HG03139 (cell line): ENCODE results near the gene NTM.

Source experiments
- ATAC-seq: cut with Tn5 transposase; IDR thresholded peaks from one replicate; pipeline ENCODE4 v1.9.1; 2021; ENCODE audit not compliant: unreplicated experiment

NTM gene

GRCh38 chr11:132234878-132235277, 864.5 kb downstream of the NTM start:
- ATAC-seq: no peak

GRCh38 chr11:132237781-132238180, 867.4 kb downstream of the NTM start:
- no peak for ATAC-seq

GRCh38 chr11:132238331-132238866, 868.0 kb downstream of the NTM start:
- ATAC-seq: no peak

GRCh38 chr11:132240374-132240773, 870.0 kb downstream of the NTM start:
- no peak for ATAC-seq

- ATAC-seq: no peak
Observed at GRCh38 chr11:132242632-132243031, 872.2 kb downstream of the NTM start.

GRCh38 chr11:132244846-132245245, 874.4 kb downstream of the NTM start:
- no peak for ATAC-seq

GRCh38 chr11:132245403-132246385, 875.3 kb downstream of the NTM start:
- ATAC-seq: no peak

- ATAC-seq: no peak
Observed at GRCh38 chr11:132248580-132248979, 878.2 kb downstream of the NTM start.

GRCh38 chr11:132249256-132249655, 878.8 kb downstream of the NTM start:
- no peak for ATAC-seq

GRCh38 chr11:132251061-132251460, 880.6 kb downstream of the NTM start:
- ATAC-seq: no peak

GRCh38 chr11:132253469-132254264, 883.3 kb downstream of the NTM start:
- ATAC-seq: no peak

- ATAC-seq: no peak
Observed at GRCh38 chr11:132254906-132255305, 884.5 kb downstream of the NTM start.

- no peak for ATAC-seq
Observed at GRCh38 chr11:132256528-132257279, 886.3 kb downstream of the NTM start.

- ATAC-seq: no peak
Observed at GRCh38 chr11:132257871-132258270, 887.5 kb downstream of the NTM start.

GRCh38 chr11:132258875-132259274, 888.5 kb downstream of the NTM start:
- no peak for ATAC-seq

- no peak for ATAC-seq
Observed at GRCh38 chr11:132260636-132261035, 890.2 kb downstream of the NTM start.

- ATAC-seq: no peak
Observed at GRCh38 chr11:132263241-132263640, 892.8 kb downstream of the NTM start.

- ATAC-seq: no peak
Observed at GRCh38 chr11:132263875-132264274, 893.5 kb downstream of the NTM start.

- ATAC-seq: no peak
Observed at GRCh38 chr11:132264616-132265015, 894.2 kb downstream of the NTM start.

- no peak for ATAC-seq
Observed at GRCh38 chr11:132278801-132279574, 908.6 kb downstream of the NTM start.
